NCI-H748 treated with DMSO at 0.1 percent for 48 hours (cell line): ENCODE measurements around the gene SIAH2.
"Not testable (repeated sequence)": the region's sequence is repeated elsewhere in the genome, so short reads cannot be mapped to it uniquely, and the experiment has no call there.

ENCODE experiments used
- DNase-seq: peaks from one replicate; lab custom pipeline; 2025; lab: John Stamatoyannopoulos, UW

Gene SIAH2, protein sequence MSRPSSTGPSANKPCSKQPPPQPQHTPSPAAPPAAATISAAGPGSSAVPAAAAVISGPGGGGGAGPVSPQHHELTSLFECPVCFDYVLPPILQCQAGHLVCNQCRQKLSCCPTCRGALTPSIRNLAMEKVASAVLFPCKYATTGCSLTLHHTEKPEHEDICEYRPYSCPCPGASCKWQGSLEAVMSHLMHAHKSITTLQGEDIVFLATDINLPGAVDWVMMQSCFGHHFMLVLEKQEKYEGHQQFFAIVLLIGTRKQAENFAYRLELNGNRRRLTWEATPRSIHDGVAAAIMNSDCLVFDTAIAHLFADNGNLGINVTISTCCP

DNA sequence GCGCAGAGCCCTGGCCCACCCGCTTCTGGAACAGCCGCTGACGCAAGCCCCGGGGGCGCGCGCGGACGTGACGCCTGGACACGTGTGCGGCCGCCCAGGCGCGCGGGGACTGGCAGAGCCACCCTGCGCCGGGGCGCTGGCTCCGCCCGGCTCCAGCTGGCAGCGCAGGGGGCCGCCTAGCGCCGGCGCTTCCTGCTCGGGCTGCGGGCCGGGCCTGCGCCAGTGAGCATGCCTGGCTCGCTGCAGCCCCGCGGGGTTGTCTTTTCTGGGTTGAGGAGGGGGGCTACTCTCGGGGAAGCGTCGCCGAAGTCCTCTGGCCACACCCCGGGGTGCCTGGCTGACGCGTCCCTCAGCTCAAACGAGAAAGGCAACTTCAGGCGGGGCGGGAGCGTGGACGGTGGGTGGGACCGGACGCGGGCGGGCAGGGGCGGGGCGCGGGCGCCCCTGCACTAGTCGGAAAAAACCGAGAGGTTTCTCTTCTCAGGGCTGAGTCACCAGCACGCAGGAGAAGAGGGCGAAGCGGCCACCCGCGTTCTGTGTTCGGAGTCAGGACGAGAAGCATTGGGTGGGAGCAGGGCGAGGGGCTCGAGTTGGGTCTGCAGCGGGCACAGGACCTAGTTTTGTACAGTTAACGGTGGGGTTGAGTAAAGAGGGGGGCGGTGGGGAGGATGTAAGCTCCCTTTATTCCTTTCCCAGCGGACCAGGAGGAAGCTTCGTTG lies at the start of gene SIAH2:
Gene SIAH2 (minus strand): TSS at position 48 of the 719 bp plus-strand sequence. CDS start 320 bp downstream, outside the sequence.
- peak; percentile 64 for DNase-seq

DNA sequence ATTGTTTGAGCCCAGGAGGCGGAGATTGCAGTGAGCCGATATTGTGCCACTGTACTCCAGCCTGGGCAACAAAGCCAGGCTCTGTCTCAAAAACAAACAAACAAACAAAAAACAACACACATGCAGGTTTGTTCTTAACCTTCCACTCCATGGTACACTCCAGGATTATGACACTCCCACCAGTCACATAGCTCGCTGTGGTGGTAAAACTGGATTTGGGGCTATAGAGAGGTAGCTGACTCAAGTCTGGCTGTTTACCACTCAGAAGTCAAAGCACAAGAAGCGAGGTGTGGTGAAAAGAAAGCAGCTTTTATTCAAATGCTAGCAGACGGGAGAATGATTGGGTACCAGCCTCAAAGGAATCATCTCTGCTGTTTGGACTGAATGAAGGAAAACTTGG lies 49.0 kb upstream of the SIAH2 start:
- DNase-seq: no peak

DNA sequence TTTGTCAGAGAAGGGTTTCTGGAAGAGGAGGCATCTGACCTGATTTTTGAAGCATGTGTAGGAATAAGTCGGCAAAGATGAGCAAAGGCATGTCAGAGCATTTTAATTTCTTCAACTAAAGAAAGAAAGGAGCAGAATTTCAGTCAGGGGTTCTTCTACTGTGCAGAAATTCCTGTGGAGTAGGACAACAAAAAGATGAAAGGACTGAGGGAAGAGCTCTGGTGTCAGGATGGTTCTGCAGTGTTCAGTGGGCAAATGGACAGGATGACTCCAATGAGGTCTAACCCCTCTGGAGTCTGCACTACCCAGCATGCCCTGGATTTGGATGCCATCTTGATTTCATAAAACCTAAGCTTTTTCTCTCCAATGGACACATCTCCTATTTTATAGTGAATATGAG lies 47.7 kb upstream of the SIAH2 start:
- DNase-seq: no peak

DNA sequence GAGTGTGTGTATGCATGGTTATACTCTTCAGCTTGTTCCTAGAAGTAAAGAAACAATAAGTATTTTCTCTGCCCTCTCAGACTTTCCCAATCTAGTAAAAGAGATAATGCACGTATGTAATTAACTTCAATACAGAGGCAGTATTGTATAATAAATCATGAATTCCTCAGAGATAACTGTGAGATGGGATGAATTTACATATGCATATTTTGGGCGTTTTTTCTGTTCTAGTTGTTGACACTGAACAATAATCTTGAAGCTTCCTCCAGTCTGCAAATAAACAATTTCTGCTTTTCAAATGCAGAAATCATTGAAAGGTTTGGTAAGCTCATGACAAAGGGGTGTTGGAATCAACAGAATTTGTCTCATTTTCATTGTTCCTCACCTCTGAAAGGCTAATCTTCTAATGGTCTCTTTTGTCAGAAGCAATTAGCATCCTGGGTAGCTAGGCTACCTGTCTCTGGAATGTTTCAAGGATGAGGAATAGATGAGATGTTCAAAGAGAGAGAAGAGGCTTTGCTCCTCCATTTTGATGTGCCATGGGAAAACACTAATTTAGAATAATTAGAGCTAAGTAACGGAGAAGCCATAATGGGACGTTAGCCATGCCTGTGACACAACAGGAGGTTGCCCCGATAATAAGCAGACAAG lies 43.3 kb upstream of the SIAH2 start:
- no peak for DNase-seq

DNA sequence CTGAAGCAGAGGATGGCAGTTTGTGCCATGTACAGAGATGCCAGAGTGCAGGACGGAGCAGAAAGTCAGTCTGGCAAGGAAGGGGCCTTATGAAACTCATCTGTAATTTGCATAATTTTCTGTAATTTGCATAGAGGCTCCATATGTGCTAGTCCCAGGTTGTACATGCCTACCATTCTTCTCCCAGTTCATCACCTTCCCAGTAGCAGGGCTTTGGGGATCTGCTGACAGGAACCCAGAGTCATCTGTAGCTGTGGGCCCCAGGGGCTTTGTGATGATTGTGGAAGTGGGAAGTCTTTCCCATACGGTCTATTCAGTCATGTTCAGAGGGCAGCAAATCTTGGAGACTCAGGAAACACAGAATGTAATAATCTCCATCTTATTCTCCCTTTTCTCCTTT lies 42.4 kb upstream of the SIAH2 start:
- DNase-seq: no peak

DNA sequence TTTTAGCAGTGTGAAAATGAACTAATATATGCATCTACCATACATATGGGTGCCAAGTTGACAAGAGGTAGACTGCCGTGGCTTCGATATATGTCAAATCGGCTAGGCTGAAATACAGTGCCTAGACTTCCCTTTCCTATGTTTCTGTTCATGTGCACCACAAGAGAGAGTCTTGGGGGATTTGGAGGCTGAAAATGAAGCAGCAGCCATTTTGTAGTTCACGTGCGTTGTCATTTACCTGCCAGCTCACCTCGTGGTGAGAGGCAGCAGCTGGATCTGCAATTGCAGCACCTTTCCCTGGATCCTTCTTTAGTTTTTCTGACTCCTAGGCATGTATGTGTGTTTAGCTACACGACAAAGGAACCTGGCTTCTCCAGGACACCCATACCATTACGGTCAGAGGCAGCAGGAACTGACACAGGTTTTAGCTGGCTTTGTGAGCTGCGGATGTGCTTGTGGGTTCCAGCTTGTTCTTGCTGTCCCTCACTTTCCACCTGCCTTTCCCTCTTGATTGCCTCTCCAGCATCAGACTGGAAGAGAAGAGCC lies 40.5 kb upstream of the SIAH2 start:
- no peak for DNase-seq

DNA sequence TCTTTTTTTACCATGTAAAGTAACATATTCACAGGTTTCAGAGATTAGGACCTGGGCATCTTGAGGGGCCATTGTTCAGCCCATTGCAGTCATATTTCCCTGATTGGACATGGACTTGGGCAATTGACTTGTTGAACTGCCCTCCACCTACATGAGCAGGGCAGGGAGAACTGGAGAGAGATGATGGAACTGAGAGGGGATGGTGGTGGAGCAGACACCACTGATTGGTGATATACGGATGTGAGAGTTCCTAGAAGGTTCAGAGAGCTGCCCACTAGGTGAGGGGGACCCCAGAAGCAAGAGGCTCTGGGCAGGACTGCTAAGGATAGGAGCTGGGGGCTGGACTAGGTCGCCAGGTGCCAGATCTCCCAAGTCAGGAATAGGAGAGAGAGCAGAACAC lies 37.8 kb upstream of the SIAH2 start:
- DNase-seq: no peak

DNA sequence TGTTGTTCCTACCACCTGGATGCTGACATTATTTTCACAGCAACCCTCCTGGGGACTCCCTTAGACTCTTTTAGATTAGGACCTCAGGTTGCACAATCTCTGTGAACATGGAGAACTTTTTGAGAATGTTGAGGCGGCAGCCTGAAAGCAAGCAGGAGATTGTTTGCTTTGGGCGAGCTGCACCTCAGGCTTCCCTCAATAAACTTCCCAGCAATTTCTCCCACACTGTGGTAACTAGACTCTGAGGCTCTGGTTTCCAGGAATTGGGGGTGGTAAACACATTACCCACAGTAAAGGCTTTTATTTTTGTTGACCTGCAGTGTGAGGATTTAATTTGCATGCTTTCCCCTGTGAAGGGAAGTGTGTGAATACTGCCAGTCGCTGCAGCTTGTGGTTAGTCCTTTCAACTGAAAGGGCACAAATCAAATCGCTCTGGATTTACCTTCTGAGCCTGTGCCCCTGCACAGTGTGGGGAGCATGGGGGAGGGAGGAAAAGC lies 35.2 kb upstream of the SIAH2 start:
- no peak for DNase-seq

DNA sequence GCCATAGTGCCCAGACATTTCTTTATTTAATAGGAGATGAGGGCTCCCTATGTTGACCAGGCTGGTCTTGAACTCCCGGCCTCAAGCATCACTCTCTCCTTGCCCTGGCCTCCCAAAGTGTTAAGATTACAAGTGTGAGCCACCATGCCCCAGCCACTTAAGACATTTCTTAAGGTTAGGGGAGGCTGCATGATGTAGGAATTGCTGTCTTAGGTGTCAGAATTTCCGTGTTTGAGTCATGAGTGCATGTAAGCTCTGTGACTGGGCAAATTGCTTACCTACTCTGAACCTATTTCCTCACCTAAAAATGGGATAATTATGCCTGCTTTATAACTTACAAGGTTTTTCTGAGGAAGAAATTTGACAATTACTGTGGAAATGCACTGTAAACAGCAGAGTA lies 34.2 kb upstream of the SIAH2 start:
- no peak for DNase-seq

DNA sequence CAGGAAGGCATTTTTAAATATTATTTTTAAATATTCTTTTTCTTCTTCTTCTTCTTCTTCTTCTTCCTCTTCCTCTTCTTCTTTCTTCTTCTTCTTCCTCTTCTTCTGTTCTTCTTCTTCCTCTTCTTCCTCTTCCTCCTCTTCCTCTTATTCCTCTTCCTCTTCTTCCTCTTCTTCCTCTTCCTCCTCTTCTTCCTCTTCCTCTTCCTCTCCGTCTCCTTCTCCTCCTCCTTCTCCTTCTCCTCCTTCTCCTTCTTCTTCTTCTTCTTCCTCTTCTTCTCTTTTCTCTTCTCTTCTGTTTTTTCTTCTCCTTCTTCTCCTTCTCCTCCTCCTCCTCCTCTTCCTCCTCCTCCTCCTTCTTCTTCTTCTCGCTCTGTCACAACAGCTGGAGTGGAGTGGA lies 33.6 kb upstream of the SIAH2 start:
- DNase-seq: not testable (repeated sequence)

DNA sequence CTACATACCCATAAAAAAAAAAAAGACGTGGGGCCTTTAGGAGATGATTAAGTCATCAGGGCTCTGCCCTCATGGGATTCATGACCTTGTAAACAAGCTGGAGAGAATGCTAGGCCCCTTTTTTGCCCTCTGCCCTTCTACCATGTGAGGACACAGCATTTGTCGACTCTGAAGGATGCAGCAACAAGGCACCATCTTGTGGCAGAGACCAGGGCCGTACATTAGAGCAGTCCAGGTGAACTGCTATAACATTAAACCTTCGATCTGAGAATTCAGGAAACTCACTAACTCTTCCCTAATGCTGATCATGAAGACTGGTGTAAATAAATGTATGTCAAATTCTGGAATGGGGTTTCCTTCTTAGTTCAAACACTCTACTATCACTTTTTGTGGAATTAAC lies 30.7 kb upstream of the SIAH2 start:
- no peak for DNase-seq

DNA sequence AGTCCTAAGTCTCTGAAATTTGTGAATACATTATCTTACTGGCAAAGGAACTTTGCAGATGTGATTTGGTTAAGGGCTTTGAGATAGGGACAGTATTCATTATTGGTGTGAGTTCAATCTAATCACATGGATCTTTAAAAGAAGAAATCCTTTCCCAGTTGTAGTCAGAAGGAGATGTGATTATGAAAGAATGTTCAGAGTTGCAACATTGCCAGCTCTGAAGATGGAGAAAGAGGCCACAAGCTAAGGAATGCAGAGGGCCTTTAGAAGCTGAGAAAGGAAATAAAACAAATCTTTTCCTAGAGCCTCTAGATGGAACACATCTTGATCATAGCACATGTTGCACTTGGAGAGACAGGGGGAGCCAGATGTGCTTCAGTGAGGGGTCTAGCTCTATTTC lies 27.7 kb upstream of the SIAH2 start:
- no peak for DNase-seq

DNA sequence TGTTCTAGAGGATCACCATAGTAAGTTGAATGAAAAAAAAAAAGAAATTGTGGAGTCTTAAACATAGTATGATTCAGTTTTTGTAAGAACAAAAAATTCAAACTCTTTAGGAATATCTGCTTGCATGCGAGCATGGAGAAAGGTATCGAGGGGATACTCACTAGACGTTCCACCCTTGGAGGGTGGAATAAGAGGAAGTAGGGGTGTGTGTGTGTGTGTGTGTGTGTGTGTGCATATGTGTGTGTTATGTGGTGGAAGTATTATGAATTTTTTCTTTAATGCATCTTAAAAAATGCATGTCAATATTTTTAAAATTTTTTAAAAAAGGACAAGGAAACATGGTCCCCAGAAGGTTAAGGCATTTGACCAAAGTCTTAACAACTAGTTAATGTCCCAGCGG lies 26.5 kb upstream of the SIAH2 start:
- no peak for DNase-seq

DNA sequence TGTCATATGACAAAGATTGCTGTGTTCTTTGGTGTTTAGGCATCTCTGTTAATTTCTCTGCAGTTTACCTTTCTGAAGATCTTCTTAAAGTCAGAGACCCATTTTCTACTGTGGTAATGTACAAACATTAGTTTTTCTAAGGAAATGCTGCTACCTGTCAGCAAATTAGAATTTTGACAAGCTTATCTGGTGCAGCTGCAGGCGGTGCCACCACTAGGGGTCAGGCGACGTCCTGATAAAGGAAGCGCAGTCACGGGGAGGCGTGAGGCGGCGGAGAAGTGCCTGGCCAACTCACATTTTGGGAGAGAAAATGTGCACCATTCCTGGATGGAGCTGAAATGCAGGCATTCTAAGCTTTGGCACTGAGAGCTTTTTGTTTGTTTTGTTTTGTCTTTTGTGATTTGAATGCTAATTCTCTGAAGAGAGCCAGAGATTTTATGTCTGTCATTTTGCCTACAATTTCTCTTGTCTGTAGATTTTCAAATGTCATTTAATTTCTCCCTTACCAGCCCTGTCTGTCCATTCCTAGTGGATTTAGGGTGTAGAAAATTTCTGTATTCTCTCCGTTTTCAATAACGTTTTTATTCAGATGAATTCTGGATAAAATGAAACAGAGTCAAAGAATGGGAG lies 24.9 kb upstream of the SIAH2 start:
- DNase-seq: peak; percentile 5

DNA sequence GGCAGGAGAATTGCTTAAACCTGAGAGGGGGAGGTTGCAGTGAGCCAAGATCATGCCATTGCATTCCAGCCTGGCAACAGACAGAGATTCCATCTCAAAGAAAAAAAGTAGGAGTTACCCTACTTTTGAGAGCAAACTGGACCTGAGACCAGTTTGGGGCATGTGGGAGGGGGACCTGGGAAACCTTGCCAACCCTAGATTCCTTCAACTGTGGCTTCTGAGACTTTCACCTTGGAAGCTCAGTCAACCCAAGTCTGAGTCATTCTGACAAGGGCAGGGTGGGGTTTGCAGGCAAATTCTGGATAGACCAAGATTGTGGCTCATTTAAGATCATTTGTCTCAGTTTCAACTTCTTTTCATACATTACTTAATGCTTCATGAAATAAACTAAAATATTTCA lies 23.8 kb upstream of the SIAH2 start:
- no peak for DNase-seq

DNA sequence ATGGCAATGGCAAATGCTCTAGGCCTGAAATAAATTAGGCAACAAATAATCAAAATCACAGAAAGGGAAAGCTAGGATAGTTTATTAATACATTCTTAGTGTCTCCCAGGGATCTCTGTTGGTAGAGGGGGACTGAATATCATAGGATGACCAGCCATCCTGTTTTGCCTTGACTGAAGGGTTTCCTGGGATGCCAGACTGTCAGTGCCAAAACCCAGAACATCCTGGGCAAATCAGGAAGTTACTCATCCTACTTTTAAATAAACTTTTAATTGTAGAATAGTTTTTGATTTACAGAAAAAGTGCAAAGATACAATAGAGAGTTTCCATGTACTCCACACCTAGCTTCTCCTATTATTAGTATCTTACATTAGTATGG lies 21.8 kb upstream of the SIAH2 start:
- DNase-seq: no peak

DNA sequence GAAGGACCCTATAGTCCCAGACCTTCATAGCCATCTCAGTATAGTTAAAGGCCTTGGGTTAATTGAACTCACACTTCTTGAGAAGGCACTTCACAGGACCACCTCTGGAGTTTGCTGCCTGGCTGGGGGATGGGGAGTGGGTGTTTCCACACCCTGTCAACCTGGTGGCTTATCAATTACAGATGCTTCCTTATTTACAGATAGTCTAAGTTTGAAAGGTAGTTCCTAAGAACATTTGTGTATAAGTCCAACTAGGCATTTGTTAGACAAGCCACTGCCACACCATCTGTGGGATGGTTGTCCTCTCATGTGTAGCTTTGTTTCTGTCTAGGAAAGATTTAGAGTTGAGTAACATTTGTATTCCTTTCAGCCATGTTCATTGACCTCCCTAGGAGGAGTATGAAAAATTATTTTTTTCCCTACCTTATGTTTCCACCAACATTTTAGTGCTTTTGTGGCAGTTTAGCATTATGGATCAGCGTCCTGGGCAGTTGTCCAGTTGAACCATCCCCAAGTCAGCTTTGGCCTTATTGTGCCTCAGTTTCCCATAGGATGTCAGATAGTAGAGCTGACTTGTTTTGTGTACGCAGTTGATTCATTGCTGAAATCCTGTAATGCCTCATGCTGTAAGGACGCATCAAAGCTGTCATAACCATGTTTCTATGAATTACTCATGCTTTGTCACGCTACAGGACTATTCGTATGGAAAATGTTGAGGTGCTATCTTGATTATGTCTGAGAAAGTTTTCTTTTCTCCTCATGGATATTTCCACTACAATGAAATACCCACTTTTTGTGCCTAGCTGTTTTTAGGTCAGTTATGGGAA lies 21.2 kb upstream of the SIAH2 start:
- DNase-seq: no peak

DNA sequence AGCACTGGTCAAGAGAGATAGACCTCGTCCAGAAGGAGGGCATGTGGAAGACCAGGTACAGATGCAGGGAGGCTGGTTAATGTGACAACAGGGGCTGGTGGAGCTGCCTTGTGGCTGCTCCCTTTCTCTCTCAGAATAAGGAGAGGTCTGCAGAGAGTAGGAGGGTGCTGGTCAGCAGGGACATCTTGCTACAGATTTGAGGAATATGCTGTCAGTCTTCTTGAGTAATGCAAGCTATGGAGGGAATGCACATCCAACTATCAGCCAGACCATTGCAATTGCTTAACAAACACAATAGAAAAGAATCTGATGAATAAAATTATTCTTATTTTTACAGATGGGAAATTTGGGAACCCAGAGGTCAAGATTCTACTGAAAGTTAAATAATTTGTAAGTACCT lies 20.3 kb upstream of the SIAH2 start:
- no peak for DNase-seq

DNA sequence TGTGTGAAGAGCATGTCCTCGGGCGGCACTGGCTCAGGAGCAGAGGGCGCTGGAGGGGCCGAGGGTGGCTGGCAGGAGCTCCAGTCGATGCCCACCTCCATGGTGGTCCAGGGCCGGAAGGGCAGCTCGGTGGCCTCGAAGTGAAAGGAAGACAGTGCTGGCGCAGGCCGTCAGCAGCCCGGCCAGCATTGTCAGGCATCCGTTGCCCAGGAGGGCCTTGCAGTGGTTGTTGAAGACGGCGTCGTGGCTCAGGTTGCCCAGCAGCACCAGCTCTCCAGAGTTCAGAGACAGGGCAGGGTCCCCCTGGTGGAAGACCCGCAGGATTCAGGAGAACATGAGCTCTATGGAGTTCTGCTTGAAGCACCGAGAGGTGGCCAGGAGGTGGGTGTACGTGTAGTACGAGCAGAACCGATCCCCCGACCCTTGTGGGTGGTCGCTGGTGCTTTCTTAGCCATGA lies 16.5 kb upstream of the SIAH2 start:
- DNase-seq: no peak

DNA sequence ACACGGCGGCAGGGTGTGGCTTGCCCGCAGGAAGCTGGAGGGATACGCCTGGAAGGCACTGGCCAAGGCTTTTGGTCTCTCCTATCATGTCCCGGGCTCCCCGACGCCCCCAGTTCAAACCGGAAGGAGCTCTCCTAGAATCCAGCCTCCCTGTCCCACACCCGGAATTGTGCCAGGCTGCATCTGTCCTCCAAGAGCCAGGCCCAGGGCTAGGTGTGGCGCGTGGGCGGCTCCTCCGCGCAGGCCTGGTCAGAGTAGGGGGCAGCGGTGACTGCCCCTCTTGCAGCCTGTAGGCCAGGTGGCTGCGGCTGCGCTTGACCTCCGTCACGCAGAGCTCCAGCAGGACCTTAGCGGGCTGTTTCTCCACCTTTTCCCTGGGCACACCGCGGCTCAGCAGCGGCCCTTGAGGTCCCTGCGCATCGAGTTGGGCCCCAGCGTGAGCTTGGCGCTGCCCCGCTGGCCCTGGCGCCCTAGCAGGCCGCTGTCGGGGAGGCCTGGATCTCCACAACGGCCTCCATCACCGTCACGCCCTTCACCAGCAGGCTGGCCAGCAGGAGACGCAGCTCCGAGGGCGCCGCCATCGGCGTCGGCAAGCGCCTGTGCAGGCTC lies 15.9 kb upstream of the SIAH2 start:
- no peak for DNase-seq
